ENCODE measurements around the gene NTNG1.

Gene NTNG1

DNA sequence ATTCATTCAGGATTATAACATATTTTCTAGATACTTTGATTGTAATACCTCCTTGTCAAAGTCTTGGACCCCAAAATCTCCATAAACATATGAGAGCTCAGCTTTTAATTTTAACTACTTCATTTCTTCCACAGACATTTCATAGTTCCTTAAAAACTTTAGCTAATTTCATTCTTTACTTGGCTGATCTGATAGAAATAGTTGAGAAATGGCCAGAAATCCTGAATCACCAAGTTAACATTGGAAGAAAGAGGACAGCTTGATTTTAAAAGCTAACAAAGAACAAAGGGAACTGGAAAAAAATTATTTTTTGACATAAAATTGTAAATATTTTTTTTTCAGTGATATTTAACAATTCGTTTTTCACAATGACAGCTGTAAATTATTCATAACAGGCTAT lies 216.5 kb downstream of the NTNG1 start:
- no peak for TF ChIP-seq REST (IDR thresholded peaks at IDR 0.05; ENCODE audit: insufficient read depth in 1 of 2, low read depth in 2 of 2, low read length in 2 of 2)
- TF ChIP-seq SIN3A (IDR thresholded peaks at IDR 0.05; ENCODE audit: borderline replicate concordance, insufficient read depth, low read length), result no peak
- no peak for TF ChIP-seq POLR2AphosphoS5 (IDR thresholded peaks at IDR 0.05; ENCODE audit: low read depth, low read length)
- no peak for TF ChIP-seq TAF1 (IDR thresholded peaks at IDR 0.05; ENCODE audit: borderline replicate concordance, insufficient read depth, low read length)
- TF ChIP-seq FOXP2 (optimal IDR thresholded peaks at IDR 0.05; ENCODE audit: borderline replicate concordance, extremely low read depth, extremely low read length, insufficient read depth), result no peak

DNA sequence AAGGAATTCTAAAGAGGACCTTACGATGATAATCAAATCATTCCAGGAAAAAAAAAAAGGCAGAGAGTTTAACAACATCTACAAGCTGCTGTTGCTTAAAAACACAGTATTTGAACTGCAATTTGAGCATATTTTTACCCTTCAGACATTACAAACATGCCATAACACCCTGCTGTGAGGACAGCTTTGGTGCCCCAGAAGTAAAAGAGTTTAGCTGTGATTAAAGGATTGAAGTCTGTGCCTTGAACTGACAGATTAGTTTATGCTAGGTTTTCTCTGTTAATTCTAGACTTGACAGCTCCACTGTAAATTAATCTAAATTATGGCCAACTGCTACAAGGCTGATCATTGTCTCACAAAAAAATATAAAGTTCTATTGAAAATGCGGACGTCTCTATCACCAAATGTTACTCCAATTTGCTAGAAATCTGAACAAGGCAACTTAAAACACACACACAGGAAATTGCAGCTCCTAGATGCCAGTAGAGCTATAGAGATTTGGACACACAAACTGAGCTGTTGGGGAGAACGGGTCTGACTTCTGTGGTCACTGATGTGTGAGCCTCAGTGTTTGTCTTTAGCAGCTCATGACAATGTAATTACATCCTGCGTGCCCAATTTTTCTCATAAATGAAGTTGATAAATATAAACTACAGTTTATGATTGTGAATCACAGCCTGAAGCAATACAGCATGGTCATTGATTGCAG lies 217.9 kb downstream of the NTNG1 start:
- no peak for TF ChIP-seq POLR2AphosphoS5 (IDR thresholded peaks at IDR 0.05; ENCODE audit: low read depth, low read length)
- TF ChIP-seq FOXP2 (optimal IDR thresholded peaks at IDR 0.05; ENCODE audit: borderline replicate concordance, extremely low read depth, extremely low read length, insufficient read depth), result no peak
- TF ChIP-seq SIN3A (IDR thresholded peaks at IDR 0.05; ENCODE audit: borderline replicate concordance, insufficient read depth, low read length), result no peak
- no peak for TF ChIP-seq TAF1 (IDR thresholded peaks at IDR 0.05; ENCODE audit: borderline replicate concordance, insufficient read depth, low read length)
- no peak for TF ChIP-seq REST (IDR thresholded peaks at IDR 0.05; ENCODE audit: insufficient read depth in 1 of 2, low read depth in 2 of 2, low read length in 2 of 2)

- TF ChIP-seq TAF1 (IDR thresholded peaks at IDR 0.05; ENCODE audit: borderline replicate concordance, insufficient read depth, low read length) (no peak), FOXP2 (optimal IDR thresholded peaks at IDR 0.05; ENCODE audit: borderline replicate concordance, extremely low read depth, extremely low read length, insufficient read depth) (no peak), REST (IDR thresholded peaks at IDR 0.05; ENCODE audit: insufficient read depth in 1 of 2, low read depth in 2 of 2, low read length in 2 of 2) (no peak), POLR2AphosphoS5 (IDR thresholded peaks at IDR 0.05; ENCODE audit: low read depth, low read length) (no peak), SIN3A (IDR thresholded peaks at IDR 0.05; ENCODE audit: borderline replicate concordance, insufficient read depth, low read length) (no peak)
Observed at GRCh38 chr1:107359472-107360241, 218.8 kb downstream of the NTNG1 start.

GRCh38 chr1:107362468-107363140 lies 221.8 kb downstream of the NTNG1 start:
- TF ChIP-seq TAF1 (IDR thresholded peaks at IDR 0.05; ENCODE audit: borderline replicate concordance, insufficient read depth, low read length) (no peak), FOXP2 (optimal IDR thresholded peaks at IDR 0.05; ENCODE audit: borderline replicate concordance, extremely low read depth, extremely low read length, insufficient read depth) (no peak), SIN3A (IDR thresholded peaks at IDR 0.05; ENCODE audit: borderline replicate concordance, insufficient read depth, low read length) (no peak), POLR2AphosphoS5 (IDR thresholded peaks at IDR 0.05; ENCODE audit: low read depth, low read length) (no peak), REST (IDR thresholded peaks at IDR 0.05; ENCODE audit: insufficient read depth in 1 of 2, low read depth in 2 of 2, low read length in 2 of 2) (no peak)
